MM.1S (cell line): Measurements from ENCODE around the gene FAM53A.

Experiments used
- EZH2 ChIP-seq: fragments of 300-600 bp; sonication (generic); optimal IDR thresholded peaks from 2 replicates; pipeline ENCODE3; 2017; ENCODE audit warnings: low read depth, mild to moderate bottlenecking, antibody characterized with exemption, low read length, mixed read lengths
- TF ChIP-seq, protein P1 (sequence below): fragments of 300-600 bp; sonication (generic); IDR thresholded peaks from 2 replicates; pipeline ENCODE4 v1.5.1; 2016; ENCODE audit warnings: antibody characterized with exemption, low read length, mixed read lengths

DNA sequence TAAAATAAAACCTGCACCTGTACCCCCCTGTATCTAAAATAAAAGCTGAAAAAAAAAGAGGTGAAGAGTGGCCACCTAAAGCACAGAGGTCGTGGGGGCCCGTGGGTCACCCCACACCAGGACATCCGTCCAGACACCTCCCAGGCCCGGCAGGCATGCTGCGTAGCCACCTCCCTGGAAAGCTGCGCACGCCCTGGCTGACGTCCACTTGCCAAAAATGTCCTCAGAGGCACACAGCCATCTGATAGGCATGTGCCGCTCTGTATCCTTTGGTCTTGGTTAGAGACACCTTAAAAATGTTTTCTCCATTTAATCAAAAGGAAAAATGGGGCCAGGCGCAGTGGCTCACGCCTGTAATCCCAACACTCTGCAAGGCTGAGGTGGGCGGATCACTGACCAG, 17.7 kb downstream of the FAM53A start:
- TF ChIP-seq EZH2 = no peak
- TF ChIP-seq, protein P1, sequence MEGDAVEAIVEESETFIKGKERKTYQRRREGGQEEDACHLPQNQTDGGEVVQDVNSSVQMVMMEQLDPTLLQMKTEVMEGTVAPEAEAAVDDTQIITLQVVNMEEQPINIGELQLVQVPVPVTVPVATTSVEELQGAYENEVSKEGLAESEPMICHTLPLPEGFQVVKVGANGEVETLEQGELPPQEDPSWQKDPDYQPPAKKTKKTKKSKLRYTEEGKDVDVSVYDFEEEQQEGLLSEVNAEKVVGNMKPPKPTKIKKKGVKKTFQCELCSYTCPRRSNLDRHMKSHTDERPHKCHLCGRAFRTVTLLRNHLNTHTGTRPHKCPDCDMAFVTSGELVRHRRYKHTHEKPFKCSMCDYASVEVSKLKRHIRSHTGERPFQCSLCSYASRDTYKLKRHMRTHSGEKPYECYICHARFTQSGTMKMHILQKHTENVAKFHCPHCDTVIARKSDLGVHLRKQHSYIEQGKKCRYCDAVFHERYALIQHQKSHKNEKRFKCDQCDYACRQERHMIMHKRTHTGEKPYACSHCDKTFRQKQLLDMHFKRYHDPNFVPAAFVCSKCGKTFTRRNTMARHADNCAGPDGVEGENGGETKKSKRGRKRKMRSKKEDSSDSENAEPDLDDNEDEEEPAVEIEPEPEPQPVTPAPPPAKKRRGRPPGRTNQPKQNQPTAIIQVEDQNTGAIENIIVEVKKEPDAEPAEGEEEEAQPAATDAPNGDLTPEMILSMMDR = no peak
